ENCODE results near the gene KCNC1. TPM values are rescaled to one million over a fixed set of nuclear protein-coding genes. Genes with fewer than 3 reads are reported as not detected.

The KCNC1 gene
- total RNA-seq (2012; rRNA removed), result under 0.01 TPM in 1 of 2 replicates, not detected in the other

GRCh38 chr11:17734418-17734911 is at the start of gene KCNC1:
Gene KCNC1, plus strand, starts transcription at chr11:17734781. Its CDS starts 1,222 bp downstream, at chr11:17736003.
- peak within 1 kb of the TSS; percentile 89 for H3K4me2 ChIP-seq (ENCODE audit: low read length)
- H3K9me3 ChIP-seq (replicated peaks; ENCODE audit: low read length), result no peaks in the 10 kb centered on the region
- H3K4me1 ChIP-seq (ENCODE audit: control insufficient read depth, insufficient read depth, low read length), result peaks cover 9% of the 10 kb centered on the region
- no peak within 1 kb of the TSS for H3K9ac ChIP-seq (ENCODE audit: low read depth, low read length)
- peaks cover 26% of the 10 kb centered on the region for H3K27me3 ChIP-seq (ENCODE audit: control insufficient read depth, insufficient read depth, low read length)
- no peaks in the 10 kb centered on the region for H3K36me3 ChIP-seq (ENCODE audit: insufficient read depth, low read length)
- H3K4me3 ChIP-seq (ENCODE audit: low read length), result peak within 1 kb of the TSS; percentile 64

DNA sequence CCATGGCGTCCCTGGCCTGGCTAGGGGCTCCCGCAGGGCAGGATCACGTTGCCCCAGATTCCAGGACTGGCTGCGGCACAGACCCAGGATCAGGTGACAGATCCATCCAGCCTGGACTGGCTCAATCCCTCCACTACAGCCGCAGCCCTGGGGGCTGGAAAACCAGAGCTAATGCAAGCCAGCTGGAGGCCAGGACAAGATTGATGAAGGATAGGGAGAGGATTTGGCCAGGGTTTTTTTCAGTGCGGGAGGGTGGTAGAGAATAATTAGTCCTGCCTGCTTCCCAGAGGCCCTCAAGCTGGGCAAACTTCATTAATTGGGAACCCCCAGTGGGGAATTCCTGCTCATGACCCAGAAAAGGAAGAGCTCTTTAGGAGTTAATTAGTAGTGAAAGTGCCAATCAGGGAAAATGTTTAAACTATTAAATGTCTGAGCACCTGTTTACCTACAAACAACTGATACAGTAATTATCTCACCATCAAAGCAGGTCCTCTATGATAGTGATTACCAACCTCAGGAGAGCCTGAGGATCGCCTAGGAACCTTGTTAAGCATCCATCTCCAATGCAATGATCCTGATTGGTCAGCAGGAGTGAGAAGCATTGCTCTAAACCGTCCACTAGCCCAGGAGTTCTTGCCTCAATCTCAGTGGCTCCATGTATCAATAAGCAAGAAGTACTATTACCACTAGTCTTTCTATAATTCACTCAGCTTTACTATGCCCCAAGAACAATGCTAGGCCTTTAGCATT is 48.2 kb upstream of the KCNC1 start:
- Histone ChIP-seq H3K27me3 (ENCODE audit: control insufficient read depth, insufficient read depth, low read length) (no peaks in the 10 kb centered on the region), H3K9ac (ENCODE audit: low read depth, low read length) (no peak overlapping the region), H3K4me3 (ENCODE audit: low read length) (no peak overlapping the region)

DNA sequence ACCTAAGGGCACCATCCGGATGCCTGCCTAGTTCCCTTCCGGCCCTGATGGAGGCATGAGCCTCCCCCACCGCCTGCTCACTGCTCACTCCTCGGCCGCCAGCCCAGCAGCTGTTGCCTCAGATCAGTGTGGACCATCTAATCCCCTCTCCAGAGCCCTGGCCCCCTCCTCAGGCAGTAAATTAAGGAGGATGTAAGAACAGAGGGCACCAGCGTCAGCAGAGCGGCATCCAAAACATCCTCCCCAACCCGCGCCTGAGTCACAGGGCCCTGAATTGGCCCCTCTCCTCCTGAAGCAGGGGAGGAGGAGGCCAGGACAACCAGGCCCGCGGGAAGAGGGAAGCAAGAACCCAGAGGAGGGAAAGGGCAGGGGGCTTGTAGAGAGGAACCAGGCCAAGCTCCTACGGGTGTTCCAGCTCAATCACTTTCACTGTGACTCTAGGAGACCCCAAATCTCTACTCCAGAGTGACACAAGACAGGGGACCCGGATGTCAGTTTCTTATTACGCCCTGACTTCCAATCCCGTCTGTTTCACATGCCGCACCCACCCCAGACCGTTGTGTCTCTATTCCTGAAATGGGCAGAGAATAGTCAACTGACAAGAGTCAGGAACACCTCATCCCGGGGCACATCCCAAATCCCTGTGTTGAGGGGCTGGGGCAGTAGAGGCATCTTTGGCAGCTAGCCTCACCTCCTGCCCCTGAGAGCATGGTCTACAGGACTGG is 46.5 kb upstream of the KCNC1 start:
- Histone ChIP-seq H3K4me2 (ENCODE audit: low read length) (peak overlapping the region; percentile 45), H3K4me1 (ENCODE audit: control insufficient read depth, insufficient read depth, low read length) (peaks cover 35% of the 10 kb centered on the region), H3K4me3 (ENCODE audit: low read length) (peak overlapping the region; percentile 35), H3K9ac (ENCODE audit: low read depth, low read length) (peak overlapping the region; percentile 75), H3K9me3 (replicated peaks; ENCODE audit: low read length) (no peaks in the 10 kb centered on the region), H3K27me3 (ENCODE audit: control insufficient read depth, insufficient read depth, low read length) (no peaks in the 10 kb centered on the region), H3K36me3 (ENCODE audit: insufficient read depth, low read length) (no peaks in the 10 kb centered on the region)

More for the DNA sequence above, 48.2 kb upstream of the KCNC1 start:
- Histone ChIP-seq H3K9me3 (replicated peaks; ENCODE audit: low read length) (no peaks in the 10 kb centered on the region), H3K4me1 (ENCODE audit: control insufficient read depth, insufficient read depth, low read length) (peaks cover 40% of the 10 kb centered on the region), H3K36me3 (ENCODE audit: insufficient read depth, low read length) (no peaks in the 10 kb centered on the region), H3K4me2 (ENCODE audit: low read length) (no peak overlapping the region)

DNA sequence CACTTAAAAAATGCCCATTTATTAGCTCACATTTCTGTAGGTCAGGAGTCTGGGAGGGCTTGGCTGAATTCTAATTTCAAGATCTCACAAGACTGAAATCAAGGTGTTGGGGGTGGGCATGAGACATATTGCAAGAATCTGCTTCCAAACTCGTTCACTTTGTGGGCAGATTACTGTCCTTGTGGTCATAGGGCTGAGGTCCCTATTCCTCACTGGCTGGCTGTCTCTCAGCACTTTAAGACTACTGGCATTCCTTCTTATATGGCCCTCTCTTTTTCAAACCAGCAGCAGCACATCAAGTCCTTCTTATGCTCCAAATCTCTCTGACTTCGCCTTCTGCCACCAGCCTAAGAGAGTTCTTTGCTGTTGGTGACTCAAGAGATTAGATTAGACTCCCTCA is 43.0 kb upstream of the KCNC1 start:
- no peak overlapping the region for H3K4me3 ChIP-seq (ENCODE audit: low read length)
- H3K4me1 ChIP-seq (ENCODE audit: control insufficient read depth, insufficient read depth, low read length), result peaks cover 23% of the 10 kb centered on the region
- no peaks in the 10 kb centered on the region for H3K36me3 ChIP-seq (ENCODE audit: insufficient read depth, low read length)
- no peaks in the 10 kb centered on the region for H3K9me3 ChIP-seq (replicated peaks; ENCODE audit: low read length)
- H3K27me3 ChIP-seq (ENCODE audit: control insufficient read depth, insufficient read depth, low read length), result peaks cover 16% of the 10 kb centered on the region
- H3K4me2 ChIP-seq (ENCODE audit: low read length), result no peak overlapping the region
- H3K9ac ChIP-seq (ENCODE audit: low read depth, low read length), result no peak overlapping the region

- H3K27me3 ChIP-seq (ENCODE audit: control insufficient read depth, insufficient read depth, low read length), result peaks cover 16% of the 10 kb centered on the region
- H3K9me3 ChIP-seq (replicated peaks; ENCODE audit: low read length), result no peaks in the 10 kb centered on the region
- no peak overlapping the region for H3K9ac ChIP-seq (ENCODE audit: low read depth, low read length)
- H3K4me1 ChIP-seq (ENCODE audit: control insufficient read depth, insufficient read depth, low read length), result peaks cover 23% of the 10 kb centered on the region
- H3K4me2 ChIP-seq (ENCODE audit: low read length), result no peak overlapping the region
- H3K36me3 ChIP-seq (ENCODE audit: insufficient read depth, low read length), result no peaks in the 10 kb centered on the region
- no peak overlapping the region for H3K4me3 ChIP-seq (ENCODE audit: low read length)
Observed at GRCh38 chr11:17691976-17692375, 42.6 kb upstream of the KCNC1 start.

DNA sequence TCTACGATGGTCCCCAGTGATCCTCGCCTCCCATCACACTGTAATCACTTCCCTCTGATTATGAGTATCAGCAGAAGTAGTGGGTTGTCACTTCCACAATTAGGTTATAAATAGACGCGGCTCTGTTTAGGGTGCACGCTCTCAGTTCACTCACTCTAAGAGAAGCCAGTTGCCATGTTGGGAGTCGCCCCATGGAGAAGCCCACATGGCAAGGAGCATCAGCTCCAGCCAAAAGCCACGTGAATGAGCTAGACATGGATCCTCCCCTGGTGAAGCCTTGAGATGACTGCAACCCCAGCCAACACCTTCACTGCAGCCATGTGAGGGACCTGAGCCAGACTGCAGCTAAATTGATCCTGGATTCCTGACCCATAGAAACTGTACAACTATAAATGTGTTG is 41.6 kb upstream of the KCNC1 start:
- H3K9me3 ChIP-seq (replicated peaks; ENCODE audit: low read length), result no peaks in the 10 kb centered on the region
- H3K4me2 ChIP-seq (ENCODE audit: low read length), result no peak overlapping the region
- no peak overlapping the region for H3K4me3 ChIP-seq (ENCODE audit: low read length)
- peaks cover 15% of the 10 kb centered on the region for H3K4me1 ChIP-seq (ENCODE audit: control insufficient read depth, insufficient read depth, low read length)
- no peak overlapping the region for H3K9ac ChIP-seq (ENCODE audit: low read depth, low read length)
- peaks cover 16% of the 10 kb centered on the region for H3K27me3 ChIP-seq (ENCODE audit: control insufficient read depth, insufficient read depth, low read length)
- no peaks in the 10 kb centered on the region for H3K36me3 ChIP-seq (ENCODE audit: insufficient read depth, low read length)

- Histone ChIP-seq H3K4me2 (ENCODE audit: low read length) (no peak overlapping the region), H3K4me3 (ENCODE audit: low read length) (no peak overlapping the region), H3K36me3 (ENCODE audit: insufficient read depth, low read length) (no peaks in the 10 kb centered on the region), H3K9ac (ENCODE audit: low read depth, low read length) (no peak overlapping the region), H3K4me1 (ENCODE audit: control insufficient read depth, insufficient read depth, low read length) (peaks cover 9% of the 10 kb centered on the region), H3K9me3 (replicated peaks; ENCODE audit: low read length) (no peaks in the 10 kb centered on the region), H3K27me3 (ENCODE audit: control insufficient read depth, insufficient read depth, low read length) (peaks cover 16% of the 10 kb centered on the region)
Observed at GRCh38 chr11:17693531-17693930, 41.0 kb upstream of the KCNC1 start.

GRCh38 chr11:17694494-17695110 is 40.0 kb upstream of the KCNC1 start:
- Histone ChIP-seq H3K27me3 (ENCODE audit: control insufficient read depth, insufficient read depth, low read length) (peaks cover 16% of the 10 kb centered on the region), H3K9ac (ENCODE audit: low read depth, low read length) (no peak overlapping the region), H3K4me1 (ENCODE audit: control insufficient read depth, insufficient read depth, low read length) (peaks cover 14% of the 10 kb centered on the region), H3K4me3 (ENCODE audit: low read length) (no peak overlapping the region), H3K36me3 (ENCODE audit: insufficient read depth, low read length) (no peaks in the 10 kb centered on the region), H3K9me3 (replicated peaks; ENCODE audit: low read length) (no peaks in the 10 kb centered on the region), H3K4me2 (ENCODE audit: low read length) (no peak overlapping the region)

- Histone ChIP-seq H3K4me2 (ENCODE audit: low read length) (no peak overlapping the region), H3K27me3 (ENCODE audit: control insufficient read depth, insufficient read depth, low read length) (peaks cover 16% of the 10 kb centered on the region), H3K36me3 (ENCODE audit: insufficient read depth, low read length) (no peaks in the 10 kb centered on the region), H3K4me3 (ENCODE audit: low read length) (no peak overlapping the region), H3K9me3 (replicated peaks; ENCODE audit: low read length) (no peaks in the 10 kb centered on the region), H3K4me1 (ENCODE audit: control insufficient read depth, insufficient read depth, low read length) (peaks cover 18% of the 10 kb centered on the region), H3K9ac (ENCODE audit: low read depth, low read length) (no peak overlapping the region)
Observed at GRCh38 chr11:17695454-17696441, 38.8 kb upstream of the KCNC1 start.

GRCh38 chr11:17696741-17697140 is 37.8 kb upstream of the KCNC1 start:
- H3K9ac ChIP-seq (ENCODE audit: low read depth, low read length), result no peak overlapping the region
- peaks cover 15% of the 10 kb centered on the region for H3K4me1 ChIP-seq (ENCODE audit: control insufficient read depth, insufficient read depth, low read length)
- H3K4me2 ChIP-seq (ENCODE audit: low read length), result no peak overlapping the region
- no peak overlapping the region for H3K4me3 ChIP-seq (ENCODE audit: low read length)
- H3K9me3 ChIP-seq (replicated peaks; ENCODE audit: low read length), result no peaks in the 10 kb centered on the region
- peaks cover 16% of the 10 kb centered on the region for H3K27me3 ChIP-seq (ENCODE audit: control insufficient read depth, insufficient read depth, low read length)
- H3K36me3 ChIP-seq (ENCODE audit: insufficient read depth, low read length), result no peaks in the 10 kb centered on the region
